Measurements from ENCODE around the gene MAPK11.
A peak's percentile ranks its signal among the peaks of the same experiment; 100 is the strongest.

MAPK11 gene

DNA sequence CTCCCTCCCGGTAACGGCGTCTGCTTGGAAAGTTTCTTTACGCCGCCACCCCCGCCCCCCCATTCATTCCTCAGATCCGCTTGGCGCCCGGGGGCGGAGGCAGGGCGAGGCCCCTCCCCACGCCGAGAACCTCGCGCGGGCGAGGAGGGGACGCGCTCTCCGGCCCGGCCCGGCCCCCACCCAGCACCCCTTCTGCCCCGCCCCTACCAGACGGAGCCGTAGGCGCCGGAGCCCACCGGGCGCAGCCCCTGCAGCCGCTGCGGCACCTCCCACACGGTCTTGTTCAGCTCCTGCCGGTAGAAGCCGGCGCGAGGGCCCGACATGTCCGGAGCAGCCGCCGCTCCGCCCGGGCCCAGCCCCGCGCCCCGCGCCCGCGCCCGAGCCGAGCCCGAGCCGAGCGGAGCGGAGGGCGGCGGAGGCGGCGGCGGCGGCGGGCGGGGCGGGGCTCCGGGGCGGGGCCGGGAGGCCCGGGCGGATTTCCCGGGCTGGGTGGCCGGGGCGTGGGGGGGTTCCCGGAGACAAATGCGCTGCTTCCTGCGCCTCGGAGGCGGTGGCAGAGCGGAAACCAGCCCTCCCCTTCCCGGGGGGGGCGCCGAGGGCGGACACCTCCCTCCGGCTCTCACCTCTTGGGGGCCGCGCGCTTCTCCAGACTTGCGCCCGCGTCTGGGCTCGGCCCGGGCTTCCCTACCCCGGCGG lies at the start of gene MAPK11:
Gene MAPK11, minus strand, starts transcription at position 411 of the 696 bp plus-strand sequence. Its CDS starts 88 bp downstream, at position 323.
- DNase-seq (ENCODE audit: low read depth, low spot score), result peak; percentile 88

DNA sequence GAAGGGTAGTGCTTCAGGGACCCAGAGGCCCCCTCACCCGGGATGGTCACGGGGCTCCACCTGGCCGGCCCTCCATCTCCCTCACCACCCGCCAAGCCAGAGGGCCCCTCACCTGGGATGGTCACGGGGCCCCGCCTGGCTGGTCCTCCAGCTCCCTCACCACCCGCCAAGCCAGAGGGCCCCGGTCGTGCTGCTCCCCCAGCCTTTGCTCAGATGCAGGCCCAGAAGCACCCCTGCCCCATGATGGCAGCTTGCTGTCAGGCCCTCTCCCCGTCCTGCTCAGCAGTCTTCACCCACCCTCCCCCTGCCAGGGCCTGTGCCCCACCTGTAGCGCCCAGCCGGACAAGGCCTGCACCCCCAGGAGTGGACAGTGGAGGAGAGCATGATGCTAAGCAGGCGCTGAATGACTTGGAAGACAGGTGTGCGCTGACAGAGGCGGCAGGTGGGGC lies 49.3 kb upstream of the MAPK11 start:
- no peak for DNase-seq (ENCODE audit: low read depth, low spot score)

DNA sequence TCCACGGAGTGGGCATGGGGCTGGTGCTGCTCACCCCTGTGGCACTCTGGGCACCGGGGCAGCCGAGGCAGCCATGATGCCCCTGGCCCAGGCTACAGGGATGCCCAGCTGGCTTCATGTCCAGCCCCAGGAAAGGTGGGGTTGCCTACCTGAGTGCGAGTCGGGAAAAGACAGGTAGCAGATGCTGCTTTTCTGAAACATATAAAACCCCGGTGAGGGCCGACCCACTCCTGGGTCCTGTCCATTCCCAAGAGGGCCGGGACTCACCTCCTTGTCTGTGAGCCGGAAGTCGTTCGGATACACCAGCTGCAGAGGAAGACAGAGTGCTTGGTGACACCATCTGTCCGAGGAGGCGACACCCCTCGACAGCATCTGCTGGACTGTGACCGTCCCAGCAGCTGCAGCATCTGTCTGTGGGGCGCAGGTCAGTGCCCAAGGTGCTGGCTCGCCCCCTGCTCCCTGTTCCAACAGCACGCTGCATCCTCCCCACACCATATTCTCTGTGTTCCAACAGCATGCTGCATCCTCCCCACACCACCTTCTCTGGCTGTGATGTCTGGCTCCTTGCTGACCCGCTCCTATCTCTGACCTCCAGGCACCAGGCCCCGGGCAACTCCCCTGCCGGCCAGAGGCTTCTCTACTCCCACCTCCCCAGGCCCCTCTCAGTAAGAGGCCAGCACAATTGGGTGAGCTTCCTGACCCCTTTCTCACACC lies 48.7 kb upstream of the MAPK11 start:
- no peak for DNase-seq (ENCODE audit: low read depth, low spot score)

DNA sequence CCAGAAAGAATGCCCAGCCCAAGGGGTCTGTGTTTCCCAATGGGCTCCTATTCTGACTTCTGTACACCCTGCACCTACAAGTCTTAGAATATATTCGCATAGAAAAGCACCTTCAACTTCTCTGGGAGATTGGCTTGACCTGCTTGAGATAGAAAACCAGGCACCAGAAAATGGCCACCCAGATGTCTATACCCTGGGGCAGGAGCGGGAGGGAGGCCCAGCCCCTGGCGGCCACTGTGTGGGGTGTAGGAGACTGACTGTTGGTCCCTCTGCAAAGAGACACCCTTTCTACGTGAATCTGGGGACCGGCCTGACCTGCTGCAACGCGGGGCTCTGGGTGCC lies 48.1 kb upstream of the MAPK11 start:
- DNase-seq (ENCODE audit: low read depth, low spot score), result no peak

DNA sequence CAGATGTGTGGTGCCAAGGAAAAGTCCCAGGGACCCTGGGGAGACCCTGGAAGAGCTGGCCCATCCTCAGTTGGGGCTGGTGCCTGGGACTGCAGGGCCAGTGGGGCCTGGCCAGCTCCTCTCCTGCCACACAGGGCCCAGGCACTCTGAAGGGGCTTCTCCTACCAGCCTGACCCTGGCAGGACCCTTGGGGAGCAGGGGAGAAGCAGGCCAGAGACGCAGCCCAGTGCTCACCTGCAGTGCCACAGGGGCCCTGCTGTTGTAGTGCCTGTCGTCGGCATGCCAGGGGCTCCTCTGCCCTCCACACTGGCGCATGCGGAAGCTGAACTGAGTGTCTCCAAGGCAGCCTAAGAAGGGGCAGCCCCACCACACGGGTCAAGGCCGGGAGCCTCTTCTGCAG lies 47.5 kb upstream of the MAPK11 start:
- DNase-seq (ENCODE audit: low read depth, low spot score), result no peak

DNA sequence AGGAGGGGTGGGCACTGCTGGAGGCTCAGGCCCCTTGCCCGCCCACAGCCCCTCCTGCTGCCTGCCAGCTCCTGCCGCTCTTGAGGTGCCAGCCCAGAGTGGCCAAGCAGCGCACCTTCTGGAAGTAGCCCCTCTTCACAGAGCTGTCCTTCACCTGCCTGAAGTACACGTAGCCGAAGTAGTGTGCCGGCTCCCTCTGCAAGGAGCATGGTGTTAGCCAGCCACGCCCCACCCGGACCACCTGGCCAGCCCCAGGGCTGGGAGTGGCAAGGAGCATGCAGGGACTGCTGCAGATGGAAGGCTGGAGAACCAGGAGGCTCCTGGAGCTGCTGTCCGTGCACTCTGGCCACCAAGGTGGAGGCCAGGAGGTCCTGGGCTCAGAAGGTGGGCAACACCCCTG lies 47.0 kb upstream of the MAPK11 start:
- DNase-seq (ENCODE audit: low read depth, low spot score), result no peak

DNA sequence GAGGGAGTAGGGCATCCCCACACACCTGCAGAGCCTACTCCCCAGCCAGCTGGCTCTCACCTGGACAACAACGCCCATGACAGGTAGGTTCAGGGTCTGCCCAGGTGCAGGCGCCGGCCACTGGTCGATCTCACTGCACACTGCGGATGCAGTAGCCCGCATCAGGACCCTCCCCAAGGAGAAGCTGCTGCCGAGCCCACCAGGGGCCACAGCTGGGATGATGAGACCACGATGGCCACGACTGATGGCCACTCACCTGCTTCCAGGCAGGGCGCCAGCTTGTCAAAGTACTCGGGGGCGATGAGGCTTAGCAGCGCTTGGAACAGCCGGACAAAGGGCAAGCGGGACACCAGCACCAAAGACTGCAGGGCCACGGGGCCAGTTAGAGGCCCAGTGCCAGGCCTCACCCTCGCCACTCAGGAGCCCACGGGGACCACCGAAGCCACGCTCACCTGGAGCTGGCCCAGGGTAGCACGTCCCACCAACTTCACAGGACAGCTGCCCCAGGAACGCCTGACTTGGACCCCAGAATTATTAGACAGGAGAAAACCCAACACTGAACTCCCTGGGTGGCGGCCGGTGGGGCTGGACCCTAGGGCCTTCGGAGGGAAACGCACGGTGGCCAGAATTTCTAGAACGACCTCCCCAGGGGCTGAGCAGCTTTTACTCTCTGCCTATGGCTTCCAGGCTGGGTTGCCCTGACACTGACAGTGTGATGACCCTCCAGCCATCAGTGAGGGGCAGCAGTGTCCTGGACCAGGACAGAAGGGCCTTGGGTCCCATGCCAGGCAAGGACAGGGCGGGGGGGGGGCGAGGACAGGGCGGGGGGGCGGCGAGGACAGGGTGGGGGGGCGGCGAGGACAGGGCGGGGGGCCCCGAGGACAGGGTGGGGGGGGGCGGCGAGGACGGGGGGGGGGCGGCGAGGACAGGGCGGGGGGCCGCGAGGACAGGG lies 46.2 kb upstream of the MAPK11 start:
- DNase-seq (ENCODE audit: low read depth, low spot score), result no peak

DNA sequence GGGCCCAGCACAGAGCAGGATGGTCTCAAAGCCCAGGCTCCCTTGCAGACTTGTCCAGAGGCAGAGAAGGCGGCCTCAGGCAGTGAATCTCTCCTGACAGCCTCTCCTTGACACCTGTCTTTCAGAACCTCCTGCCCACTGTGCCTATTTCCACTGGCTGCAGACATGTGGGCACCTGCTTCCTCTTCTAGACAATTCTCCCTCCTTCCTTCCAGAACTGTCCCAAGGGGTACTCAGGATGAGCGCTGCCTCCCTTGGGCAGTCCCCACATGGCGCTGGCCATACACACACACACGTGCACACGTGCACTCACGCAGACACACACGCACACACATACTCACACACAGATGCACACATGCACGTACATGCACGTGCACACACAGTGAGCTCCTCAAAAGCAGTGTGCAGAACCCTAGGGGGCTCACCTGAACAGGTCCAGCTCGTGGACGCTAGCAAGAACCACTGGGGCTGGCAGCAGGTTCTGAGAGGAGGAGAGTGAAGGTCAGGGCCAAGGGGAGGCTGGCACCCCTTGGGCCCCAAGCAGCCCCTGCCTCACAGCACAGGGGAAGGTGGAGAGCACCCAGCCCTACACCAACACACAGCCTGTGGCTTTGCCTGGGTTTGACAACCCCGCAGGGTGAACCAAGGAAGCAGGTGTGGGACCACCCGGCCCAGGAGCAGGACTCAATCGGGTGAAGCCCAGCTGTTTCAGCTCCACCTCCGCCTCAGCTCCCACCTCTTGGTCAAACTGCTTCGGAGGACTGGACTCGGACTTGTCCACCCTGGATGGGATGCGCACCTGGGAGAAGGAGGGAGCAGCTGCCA lies 45.3 kb upstream of the MAPK11 start:
- no peak for DNase-seq (ENCODE audit: low read depth, low spot score)

DNA sequence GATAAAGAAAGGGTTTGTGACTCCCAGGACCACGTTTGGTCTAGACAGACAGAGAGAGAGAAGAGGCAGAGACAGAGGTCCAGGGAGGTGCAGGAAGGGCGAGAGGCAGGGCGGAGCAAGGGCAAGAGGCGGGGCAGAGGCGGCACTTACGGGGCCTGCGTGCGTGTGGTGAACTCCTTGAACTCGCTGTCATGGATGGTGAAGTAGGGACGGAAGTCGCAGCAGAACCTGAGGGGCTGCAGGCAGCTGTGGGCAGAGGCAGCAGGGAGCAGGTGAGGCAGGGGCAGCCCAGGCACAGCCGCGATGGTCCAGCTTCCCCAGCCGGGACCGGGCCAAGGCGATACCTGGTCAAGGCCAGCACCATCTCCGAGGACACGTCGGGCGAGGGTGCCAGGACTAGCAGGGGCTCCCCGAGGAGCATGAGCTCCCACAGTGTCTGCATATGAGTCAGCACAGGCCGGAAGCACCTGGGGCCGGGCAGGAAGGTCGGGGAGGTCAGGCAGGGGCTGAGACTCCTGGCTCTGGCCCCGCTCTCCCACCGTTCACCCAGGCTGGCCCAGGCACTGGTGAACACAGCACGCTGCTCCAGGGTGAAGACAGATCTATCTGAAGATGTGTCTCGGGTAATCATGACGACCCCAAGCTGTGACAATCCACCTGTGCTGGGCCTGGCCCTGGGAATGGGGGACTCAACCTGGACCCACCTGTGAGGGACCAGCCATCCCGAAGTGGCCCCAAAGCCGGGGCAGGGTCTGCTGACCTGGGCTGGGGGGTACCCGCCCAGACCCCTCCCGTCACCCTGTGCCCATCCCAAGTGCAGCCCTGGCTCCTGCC lies 44.5 kb upstream of the MAPK11 start:
- no peak for DNase-seq (ENCODE audit: low read depth, low spot score)

DNA sequence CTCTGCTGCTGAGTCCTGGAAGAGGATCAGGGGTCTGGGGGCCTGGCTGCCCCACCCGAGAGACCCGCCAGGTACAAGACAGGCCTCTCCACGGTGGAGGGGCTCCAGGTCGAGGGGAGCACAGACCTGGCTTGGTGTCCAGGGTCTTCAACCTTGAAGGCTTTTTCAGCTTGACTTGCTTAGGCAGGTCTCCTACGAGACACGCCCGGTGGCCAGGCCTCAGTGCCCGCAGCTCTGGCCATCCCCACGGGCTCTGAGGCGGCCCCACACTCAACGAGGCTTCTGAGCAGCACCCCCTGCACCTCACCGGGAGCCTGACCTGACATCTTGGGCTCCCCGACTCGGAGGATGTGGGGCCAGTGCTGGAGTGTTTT lies 43.9 kb upstream of the MAPK11 start:
- DNase-seq (ENCODE audit: low read depth, low spot score), result no peak

DNA sequence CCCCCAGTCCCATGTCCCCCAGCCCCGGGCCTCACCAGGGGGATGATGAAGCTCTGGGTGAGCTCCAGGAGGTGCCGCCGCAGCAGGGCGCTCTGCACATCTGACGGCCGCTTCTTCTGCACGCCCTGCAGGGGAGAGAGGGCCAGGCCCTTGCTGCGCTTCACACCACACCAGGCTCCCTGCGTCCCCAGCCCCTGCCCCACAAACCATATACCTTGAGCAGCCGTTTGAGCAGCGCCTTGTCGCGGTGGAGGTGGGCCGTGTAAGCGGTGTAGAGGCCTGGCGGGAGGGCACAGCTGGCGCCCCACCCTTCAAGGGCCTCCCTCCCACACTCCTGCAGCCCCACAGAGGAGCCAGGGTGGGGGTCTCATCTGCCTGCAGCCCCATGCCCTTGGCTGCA lies 43.4 kb upstream of the MAPK11 start:
- no peak for DNase-seq (ENCODE audit: low read depth, low spot score)

DNA sequence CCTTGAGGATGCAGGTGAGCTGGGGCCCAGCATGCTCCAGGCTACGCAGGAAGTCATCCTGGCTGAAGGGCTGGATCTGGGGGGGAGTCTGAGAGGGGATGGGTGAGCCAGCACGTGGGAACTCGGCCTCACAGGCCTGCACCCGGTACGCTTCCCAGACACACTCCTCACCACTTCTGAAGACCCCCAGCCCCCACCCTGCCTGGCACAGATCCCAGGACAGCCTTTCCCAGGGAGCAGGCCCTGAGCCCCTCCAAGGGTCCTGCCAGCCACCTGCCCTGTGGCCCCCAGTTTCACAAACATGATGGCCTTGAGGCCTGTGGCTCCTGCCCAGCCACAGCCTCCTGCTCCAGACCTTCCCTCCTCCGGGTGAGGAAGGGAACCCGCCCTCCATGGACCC lies 42.8 kb upstream of the MAPK11 start:
- no peak for DNase-seq (ENCODE audit: low read depth, low spot score)

DNA sequence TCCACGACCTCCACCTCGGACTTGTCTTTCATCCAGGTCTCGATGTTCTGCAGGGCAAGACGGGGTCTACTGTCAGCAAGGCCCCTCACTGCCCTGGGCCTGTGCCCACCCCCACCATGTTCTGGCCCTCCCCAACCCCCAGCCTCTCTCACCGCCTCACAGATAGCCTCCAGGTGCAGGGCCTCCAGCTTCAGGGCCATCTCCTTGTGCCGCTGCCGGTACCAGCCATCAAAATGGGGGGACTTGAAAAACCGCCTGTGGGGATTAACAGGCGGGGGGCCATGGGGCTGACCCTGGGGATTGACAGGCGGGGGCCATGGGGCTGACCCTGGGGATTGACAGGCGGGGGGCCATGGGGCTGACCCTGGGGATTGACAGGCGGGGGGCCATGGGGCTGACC lies 42.2 kb upstream of the MAPK11 start:
- DNase-seq (ENCODE audit: low read depth, low spot score), result no peak

DNA sequence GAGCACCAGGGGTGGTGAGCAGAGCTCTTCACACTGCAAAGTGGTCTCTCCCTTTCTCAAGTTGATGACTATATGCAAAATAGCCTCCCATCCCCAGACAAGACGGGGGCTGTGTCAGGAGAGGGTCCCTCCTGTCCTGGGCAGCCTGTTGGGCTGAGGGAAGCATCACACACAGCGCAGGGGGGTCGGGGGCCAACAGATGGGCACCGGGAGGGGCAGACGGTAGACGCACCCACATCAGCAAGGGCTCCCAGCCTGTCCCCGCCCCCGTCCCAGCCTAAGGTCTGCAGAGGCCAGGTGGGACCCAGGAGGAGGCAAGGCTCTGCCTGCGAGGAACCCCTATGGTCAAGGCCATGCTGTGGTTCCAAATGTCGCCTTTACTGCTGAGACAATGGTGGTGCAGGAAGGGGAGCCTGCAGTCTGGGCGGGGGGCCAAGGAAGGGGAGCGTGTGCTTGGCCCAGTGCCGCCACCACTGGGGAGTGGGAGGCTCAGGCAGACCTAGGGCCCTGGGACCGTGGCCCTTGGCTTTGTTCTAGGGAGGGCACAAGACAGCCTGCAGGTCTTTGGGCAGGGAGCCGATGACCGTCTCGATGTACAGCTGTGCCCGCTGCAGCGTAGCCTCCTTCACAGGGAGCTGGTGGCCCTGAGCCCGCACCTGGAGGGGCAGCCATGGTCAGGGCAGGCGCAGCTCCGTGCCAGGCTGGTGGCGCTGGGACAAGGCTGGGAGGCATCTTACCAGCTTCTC lies 41.6 kb upstream of the MAPK11 start:
- DNase-seq (ENCODE audit: low read depth, low spot score), result peak; percentile 0

DNA sequence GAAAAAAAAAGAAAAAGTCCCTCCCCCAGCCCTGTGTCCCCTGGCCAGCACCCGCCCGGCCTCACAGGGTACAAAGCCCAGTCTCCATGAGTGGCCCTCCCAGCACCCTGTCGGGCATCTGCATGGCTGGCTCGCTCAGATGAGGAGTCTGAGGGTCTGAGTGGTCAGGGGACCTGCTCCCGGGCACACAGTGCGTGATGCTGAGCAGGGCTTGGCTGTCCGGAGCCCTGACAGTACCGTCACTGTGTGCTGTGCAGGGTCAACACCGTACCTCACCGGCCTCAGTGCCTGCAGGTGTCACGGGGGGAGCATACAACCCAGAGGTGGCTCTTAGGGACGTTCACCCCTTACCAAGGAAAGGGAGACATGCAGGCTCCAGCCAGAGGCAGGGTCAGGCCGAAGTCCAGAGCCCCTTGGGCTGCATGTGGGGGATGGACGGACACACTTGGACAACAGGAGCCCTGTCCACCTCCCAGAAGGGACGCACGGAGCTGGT lies 40.8 kb upstream of the MAPK11 start:
- DNase-seq (ENCODE audit: low read depth, low spot score), result no peak

DNA sequence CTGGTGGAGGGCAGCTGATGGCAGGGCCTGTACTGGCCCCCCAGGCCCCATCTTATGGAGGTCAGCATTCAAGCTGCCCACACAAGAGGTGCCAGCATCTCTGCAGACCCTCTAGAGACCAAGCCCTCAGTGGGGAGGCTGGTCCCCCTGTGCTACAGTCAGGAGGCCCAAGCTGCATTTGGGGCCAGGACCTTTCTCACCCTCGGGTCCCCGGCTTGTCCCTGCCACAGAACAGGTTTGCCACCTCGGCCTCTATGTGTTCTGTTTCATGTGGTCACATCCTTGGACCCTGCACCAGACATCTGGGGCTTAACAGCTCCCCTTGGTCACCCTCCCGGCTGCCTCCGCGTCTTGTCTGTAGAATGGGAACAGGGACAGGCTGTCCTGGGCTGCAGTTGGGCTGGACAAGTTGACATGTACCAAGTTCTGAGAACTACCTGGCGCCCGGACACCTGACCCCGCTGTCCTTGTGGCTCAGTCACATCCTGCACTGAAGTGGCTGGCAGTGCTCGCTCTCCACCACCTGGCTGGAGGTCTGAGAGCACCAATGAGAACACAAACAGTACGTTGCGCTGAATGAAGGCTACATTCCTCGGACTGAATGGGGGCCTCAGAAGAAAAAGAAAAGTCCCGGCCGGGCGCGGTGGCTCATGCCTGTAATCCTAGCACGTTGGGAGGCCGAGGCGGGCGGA lies 40.0 kb upstream of the MAPK11 start:
- no peak for DNase-seq (ENCODE audit: low read depth, low spot score)

DNA sequence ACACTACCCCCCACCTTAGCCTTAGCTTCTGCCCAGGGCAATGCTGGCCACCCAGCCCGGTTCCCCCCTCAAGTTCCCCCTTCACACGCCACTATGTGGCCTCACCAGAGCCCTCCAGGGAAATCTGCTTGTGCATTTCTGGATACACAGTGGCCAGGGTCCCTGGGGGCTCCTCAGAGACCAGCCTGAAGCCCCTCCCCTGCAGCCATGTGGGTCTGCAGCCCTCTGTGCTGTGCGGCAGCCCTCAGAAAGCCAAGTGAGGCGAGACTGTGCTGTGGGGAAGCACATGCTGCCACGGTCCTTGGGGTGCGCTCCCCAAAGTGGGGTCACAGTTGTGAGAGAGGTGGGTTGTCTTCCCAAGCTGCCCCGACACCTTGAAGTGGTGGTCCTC lies 39.4 kb upstream of the MAPK11 start:
- no peak for DNase-seq (ENCODE audit: low read depth, low spot score)

DNA sequence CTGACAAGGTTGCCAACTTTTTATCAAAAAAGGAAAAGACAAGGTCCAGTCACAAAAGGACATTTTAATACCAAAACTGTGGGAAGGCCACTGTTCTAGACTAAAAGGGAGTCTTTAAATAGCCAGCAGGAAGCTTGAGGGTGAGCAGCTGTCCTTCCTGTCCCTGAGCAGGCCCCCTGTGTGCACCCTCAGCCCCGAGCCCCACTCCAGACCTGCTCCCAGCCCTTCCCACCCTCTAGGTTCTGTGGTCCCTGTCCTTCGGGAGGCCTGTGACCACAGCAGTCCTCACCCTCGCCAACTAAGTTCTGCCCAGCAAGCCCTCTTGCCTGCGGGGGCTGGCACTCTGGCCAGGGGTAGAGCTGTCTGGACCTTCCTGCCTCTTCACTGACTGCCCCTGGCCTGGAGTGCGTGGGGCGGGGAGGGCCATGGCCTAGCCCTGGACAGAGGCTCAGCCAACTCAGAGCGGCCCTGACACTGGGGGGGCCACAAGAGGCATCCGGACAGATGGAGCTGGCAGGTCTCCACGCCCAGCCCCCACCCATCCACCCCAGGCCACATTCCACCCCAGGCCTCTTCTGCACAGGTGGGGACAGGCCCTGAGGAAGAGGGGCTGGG lies 38.9 kb upstream of the MAPK11 start:
- no peak for DNase-seq (ENCODE audit: low read depth, low spot score)

DNA sequence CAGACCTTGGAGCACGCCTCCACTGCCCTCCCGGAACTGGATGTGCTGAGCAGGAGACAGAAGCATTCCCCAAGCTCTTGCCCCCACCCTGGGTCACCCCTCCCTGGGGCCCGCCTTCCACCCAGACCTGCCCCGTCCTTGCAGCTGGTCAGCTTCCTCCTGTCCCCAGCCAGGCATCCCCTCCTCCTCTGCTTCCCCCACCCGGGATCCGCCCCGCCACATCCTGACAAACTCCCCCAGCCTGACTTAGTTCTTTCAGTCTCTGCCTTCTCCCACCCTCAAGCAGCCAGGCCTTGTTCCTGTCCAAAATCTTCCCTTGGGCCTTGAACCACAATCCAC lies 38.4 kb upstream of the MAPK11 start:
- no peak for DNase-seq (ENCODE audit: low read depth, low spot score)

Measured in astrocyte of the hippocampus (primary cell).